ENCODE measurements around the gene ATP2B1.

Gene ATP2B1

DNA sequence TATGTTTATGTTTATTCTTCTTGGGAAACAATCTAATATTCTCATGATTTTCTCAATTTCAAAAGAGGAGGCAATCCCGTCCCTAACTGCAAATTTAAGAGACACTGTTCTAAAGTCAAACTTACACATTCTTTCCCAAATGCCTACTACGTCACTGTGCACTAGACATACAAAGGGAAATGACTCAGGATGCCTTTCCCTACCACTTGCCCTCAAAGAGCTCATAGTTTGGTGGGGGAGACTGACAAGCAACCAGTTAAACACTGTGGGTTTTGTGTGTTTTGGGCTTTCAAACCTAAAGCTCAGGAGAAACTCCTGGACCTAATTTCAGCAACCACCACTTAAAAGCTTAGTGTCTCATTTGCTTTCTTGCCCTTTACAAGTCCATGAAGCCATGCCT, 58.4 kb downstream of the ATP2B1 start:
- no peak for DNase-seq

GRCh38 chr12:89649820-89650219, 58.8 kb downstream of the ATP2B1 start:
- no peak for DNase-seq

GRCh38 chr12:89649139-89649538, 59.5 kb downstream of the ATP2B1 start:
- DNase-seq: no peak

DNA sequence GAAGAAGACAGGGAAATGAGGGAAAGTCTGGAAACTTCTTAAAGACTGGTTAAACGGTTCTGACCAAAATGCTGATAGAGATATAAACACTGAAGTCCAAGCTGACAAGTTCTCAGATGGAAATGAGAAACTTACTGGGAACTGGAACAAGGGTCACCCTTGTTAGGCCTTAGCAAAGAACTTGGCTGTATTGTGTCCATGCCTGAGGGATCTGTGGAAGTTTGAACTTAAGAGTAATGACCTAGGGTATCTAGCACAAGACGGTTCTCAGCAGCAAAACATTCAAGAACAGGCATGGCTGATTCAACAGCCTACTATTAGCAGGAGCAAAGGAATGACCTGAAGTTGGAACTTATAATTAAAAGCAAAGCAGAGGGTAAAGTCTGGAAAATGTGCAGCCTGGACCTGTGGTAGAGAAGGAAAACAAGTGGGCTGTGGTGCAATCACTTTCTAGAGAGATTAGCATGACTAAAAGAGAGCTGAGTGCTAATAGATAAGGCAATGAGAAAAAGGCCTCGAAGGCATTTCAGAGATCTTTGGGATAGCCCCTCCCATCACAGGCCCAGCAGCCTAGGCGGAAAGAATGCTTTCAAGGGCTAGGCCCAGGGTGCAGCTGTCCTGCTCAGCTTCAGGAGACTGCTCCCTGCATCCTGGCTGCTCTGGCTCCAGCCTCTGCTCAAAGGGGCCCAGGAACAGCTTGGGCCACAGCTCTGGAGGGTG, 60.3 kb downstream of the ATP2B1 start:
- DNase-seq: no peak

DNA sequence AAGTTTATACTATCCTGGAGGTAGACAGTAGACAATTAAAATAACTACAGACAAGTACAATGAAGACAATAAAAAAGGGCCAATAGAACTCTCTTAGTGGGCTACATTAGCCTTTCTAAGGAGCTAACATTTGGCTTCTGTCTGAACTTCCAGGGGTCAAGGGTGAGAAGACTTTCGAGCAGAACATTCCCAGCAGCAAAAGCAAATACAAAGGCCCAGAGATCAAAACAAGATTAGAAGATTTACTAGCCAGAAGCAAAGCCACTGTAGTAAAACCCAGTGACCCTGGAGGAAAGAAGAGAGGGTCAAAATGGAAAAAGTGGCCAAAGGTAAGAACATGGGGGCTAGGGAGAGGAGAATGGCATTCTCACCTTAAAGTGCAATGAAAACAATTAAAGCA, 63.2 kb downstream of the ATP2B1 start:
- DNase-seq: no peak

- no peak for DNase-seq
Measured at GRCh38 chr12:89642959-89643358, 65.7 kb downstream of the ATP2B1 start.

- DNase-seq: no peak
Measured at GRCh38 chr12:89636776-89637160, 71.9 kb downstream of the ATP2B1 start.

- no peak for DNase-seq
Measured at GRCh38 chr12:89636052-89636775, 72.4 kb downstream of the ATP2B1 start.

DNA sequence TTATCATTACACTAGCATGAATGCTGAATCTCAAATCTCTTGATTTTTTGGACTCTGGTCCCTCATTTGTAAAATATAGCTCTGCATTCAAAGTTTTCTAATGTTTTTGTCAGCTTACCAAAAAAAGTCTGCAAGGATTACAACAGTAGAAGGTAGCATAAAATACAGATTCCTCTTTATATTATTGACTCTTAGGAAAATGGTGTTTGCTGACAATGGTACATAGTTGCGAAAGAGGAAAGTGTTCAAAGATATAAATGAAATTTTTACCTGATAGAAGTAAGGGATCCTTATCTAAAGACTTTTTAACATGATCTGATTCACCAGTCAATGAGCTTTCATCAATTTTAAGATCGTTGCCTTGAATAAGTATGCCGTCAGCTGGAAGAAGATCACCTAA, 74.1 kb downstream of the ATP2B1 start:
- DNase-seq: no peak

DNA sequence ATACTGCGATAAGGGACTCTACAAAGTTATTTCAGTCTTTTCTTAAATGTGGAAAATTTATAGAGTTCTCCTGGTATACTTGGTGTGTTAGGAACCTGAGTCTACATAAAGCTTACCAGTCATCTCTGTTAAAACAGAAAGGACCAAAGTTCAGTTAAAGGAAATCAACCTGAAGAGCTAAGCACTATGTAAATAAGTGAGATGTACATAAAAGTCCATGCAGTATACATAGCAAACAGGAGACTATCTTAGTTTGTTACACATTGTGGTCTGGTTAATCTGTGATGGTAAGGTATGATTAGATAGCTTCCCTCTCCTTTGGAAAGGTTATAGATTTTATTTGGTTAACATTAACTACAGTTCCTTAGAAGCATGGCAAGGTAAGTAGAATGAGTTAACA, 75.9 kb downstream of the ATP2B1 start:
- DNase-seq: no peak

DNA sequence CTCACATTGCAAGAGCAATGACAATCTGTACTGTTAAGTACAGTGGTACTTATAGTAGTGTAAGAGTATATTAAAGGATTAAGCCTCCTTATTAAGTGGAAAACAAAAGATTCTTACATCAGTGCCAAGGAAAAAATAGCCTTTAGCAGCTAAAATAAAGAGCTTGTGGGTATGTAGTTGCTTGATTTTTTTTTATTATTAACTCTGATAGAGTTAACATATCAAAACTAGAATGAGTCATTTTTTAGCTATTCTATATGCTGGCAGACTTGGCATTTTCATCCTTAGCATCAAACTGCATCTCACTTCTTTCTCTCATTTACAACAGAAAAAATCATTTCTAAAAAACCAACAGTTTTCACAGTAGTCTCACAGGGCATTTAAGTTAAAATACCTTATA, 86.5 kb downstream of the ATP2B1 start:
- no peak for DNase-seq

DNA sequence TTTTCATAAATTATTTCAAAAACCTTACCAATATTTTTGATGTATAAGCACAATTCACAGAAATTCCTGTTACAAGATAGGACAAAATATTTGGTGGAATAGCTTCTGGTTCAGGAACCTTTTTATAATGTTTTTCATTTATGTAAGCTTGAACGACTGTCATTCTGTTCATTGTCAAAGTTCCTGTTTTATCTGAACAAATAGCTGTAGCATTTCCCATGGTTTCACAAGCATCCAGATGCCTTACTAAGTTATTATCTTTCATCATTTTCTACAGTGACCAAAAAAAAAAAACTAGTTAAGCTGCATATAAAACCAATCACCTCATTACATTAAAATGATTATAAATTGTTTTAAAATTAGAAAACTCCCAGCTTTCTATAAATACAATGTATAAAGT, 87.1 kb downstream of the ATP2B1 start:
- no peak for DNase-seq

DNA sequence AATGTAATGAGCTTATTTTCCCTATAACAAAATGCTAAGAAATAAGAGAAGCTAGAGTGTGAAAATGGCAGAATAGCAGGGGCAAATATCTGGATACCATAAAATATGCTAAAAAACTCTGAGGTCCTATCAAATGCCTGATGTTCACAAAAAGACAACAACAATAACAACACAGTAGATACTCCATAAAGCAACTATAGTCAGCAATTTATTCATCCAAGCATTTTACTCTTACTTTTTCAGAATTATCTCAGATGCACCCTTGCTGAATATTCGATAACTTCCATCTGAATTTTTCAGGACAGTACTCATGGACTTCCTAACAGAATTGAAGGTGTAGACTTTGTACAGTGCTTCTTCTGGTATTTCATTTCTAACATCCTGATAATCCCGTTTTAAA, 88.9 kb downstream of the ATP2B1 start:
- DNase-seq: no peak

- no peak for DNase-seq
Measured at GRCh38 chr12:89618113-89618862, 90.3 kb downstream of the ATP2B1 start.

DNA sequence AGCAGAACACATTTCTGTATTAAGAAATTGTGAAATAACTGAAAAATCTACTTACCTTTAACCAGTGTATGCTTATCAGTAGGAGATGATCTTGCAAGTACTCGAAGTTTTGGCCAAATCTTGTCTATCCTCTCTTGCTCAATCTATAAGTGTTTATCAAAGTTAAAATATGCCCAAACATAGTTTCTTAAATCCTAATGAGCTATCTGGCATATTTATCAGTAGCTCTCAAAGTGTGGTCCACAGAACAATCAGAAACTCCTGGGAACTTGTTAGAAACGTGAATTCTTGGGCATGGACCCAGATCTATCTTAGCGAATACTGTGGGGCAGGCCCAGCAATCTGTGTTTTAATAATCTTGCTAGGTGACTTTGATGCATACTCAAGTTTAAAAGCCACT, 98.3 kb downstream of the ATP2B1 start:
- DNase-seq: no peak

- DNase-seq: no peak
Measured at GRCh38 chr12:89603678-89604077, 105.0 kb downstream of the ATP2B1 start.

DNA sequence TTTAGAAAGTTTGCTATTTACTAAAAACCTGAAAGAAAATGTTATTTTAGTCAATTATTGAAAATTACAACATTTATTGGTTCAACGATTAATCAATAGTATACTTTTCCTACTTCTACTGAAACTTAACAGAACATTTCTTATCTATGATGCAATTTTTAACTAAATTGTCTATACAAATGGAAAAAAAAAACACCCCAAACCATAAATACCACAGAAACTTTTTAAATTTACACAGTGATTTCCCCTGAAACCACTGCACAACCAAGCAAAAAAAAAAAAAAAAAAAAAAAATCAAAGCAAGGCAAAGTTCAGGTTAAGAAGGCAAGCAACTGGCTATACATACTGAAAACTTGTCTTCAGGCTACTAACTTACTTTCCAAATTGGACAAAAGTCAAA, 110.9 kb downstream of the ATP2B1 start:
- no peak for DNase-seq

GRCh38 chr12:89597210-89597609, 111.4 kb downstream of the ATP2B1 start:
- DNase-seq: no peak

DNA sequence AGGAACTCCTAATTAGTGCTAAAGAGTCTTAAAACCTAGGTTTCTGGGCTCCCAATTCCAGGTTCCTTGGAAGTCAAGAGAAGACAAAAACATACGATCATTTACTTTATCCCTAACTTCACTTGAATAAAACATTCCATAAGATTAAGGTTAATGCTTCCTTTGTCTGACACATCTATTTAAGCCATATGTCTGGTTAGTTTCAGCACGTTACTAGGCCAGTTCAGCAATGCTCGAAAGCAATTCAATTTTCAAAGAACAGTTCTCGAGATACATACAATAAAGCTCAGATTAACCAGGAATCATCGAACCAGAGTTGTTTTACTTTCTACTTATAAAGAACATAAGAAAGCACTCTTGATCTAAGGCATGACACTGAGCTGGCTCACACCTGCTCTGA, 114.8 kb downstream of the ATP2B1 start:
- DNase-seq: no peak

DNA sequence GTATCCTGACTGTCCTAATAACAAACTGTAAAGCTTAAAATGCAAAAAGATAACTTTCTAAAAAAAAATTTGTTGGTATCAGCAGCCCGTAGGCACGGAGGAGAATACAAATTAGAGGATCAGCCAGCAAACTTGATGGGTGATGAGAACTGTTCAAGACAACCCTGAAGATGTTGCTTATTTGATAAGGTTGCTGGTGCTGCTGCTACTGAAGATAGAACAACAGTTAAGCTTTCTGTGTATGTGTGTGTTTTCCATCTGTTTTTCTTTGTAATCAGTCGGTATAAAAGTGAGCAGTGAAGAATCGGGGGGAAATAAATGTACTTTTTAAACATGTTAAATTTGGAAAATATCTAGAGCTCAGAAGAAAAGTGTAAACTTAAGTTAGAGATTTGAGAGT, 115.4 kb downstream of the ATP2B1 start:
- no peak for DNase-seq

- no peak for DNase-seq
Measured at GRCh38 chr12:89589753-89590152, 118.9 kb downstream of the ATP2B1 start.

DNA sequence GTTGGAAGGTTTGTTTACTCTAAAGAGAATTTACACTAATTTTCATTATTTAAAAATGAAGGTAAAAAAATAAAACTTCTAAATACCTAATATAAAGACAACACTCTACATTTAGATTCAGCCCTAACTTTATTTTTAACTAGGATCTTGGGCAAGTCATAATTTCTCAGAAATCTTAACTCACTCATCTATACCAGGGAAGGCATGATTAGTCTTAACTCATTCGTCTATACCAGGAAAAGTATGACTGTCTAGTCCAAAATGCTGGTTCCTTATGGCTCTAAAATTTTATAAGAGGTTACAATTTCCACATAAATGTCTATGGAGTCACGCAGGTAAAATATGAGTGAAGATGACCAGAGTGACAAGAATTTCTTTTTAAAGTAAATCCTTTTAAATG, 130.1 kb downstream of the ATP2B1 start:
- DNase-seq: no peak

GRCh38 chr12:89576572-89577220, 131.9 kb downstream of the ATP2B1 start:
- DNase-seq: no peak

DNA sequence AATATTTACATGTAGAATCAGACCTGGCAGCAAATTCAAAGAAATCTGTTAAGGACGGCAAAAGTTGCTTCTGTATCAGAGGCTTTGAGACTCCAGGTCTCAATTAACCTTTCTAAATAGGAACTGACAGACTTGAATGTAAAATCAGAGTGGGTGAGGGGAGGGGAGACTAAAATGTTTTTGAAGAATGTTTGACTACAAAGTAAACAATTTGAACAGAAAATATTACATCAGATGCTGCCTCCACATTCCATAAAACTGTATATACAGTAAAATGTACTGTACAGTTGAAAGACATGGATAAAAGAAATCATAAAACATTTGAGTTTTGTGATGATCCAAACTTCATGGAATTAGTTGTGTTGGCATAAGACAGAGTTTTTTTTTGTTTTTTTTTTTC, 133.3 kb downstream of the ATP2B1 start:
- DNase-seq: no peak

Measured in NCI-H1105 (cell line).